Cortex of kidney (tissue), 1 donor: ENCODE data around the gene ELP2.
"Not testable (repeated sequence)": the region's sequence is repeated elsewhere in the genome, so short reads cannot be mapped to it uniquely, and the experiment has no call there.

ENCODE experiments used
- DNase-seq: peaks from one replicate; lab custom pipeline; 2025; lab: John Stamatoyannopoulos, UW

ELP2 gene

GRCh38 chr18:36187826-36188721 lies 58.4 kb downstream of the ELP2 start:
- DNase-seq, result no peak

- no peak for DNase-seq
Measured at GRCh38 chr18:36188916-36189315, 59.2 kb downstream of the ELP2 start.

- DNase-seq, result no peak
Measured at GRCh38 chr18:36189486-36189885, 59.8 kb downstream of the ELP2 start.

- DNase-seq, result no peak
Measured at GRCh38 chr18:36191286-36191685, 61.6 kb downstream of the ELP2 start.

GRCh38 chr18:36191711-36192110 lies 62.0 kb downstream of the ELP2 start:
- DNase-seq, result no peak

- DNase-seq, result no peak
Measured at GRCh38 chr18:36194600-36195315, 65.1 kb downstream of the ELP2 start.

- no peak for DNase-seq
Measured at GRCh38 chr18:36195427-36196122, 65.9 kb downstream of the ELP2 start.

- DNase-seq, result no peak
Measured at GRCh38 chr18:36196238-36196995, 66.7 kb downstream of the ELP2 start.

GRCh38 chr18:36197511-36198166 lies 67.9 kb downstream of the ELP2 start:
- no peak for DNase-seq

- DNase-seq, result no peak
Measured at GRCh38 chr18:36199691-36200295, 70.1 kb downstream of the ELP2 start.

- DNase-seq, result no peak
Measured at GRCh38 chr18:36200354-36200771, 70.7 kb downstream of the ELP2 start.

GRCh38 chr18:36201765-36202164 lies 72.1 kb downstream of the ELP2 start:
- DNase-seq, result no peak

GRCh38 chr18:36203360-36203895 lies 73.7 kb downstream of the ELP2 start:
- DNase-seq, result no peak

- DNase-seq, result no peak
Measured at GRCh38 chr18:36205166-36205565, 75.5 kb downstream of the ELP2 start.

GRCh38 chr18:36207303-36207702 lies 77.6 kb downstream of the ELP2 start:
- DNase-seq, result no peak

- not testable (repeated sequence) for DNase-seq
Measured at GRCh38 chr18:36207969-36208368, 78.3 kb downstream of the ELP2 start.

GRCh38 chr18:36211612-36212065 lies 81.9 kb downstream of the ELP2 start:
- no peak for DNase-seq

GRCh38 chr18:36212301-36213171 lies 82.8 kb downstream of the ELP2 start:
- no peak for DNase-seq

GRCh38 chr18:36214811-36215210 lies 85.1 kb downstream of the ELP2 start:
- DNase-seq, result no peak
